Endometrial microvascular endothelial cells (primary cell): ENCODE results near the gene KDSR. TPM values are rescaled to one million over a fixed set of nuclear protein-coding genes. Genes with fewer than 3 reads are reported as not detected.

Experiments
- in situ Hi-C: cut with HindIII; loops from 2 replicates; pipeline ENCODE4 v1.10.0; 2017; ENCODE audit warnings: low sequenced_read_pairs, low pct_unique_long_range_greater_than_20kb; ENCODE audit errors: inconsistent ontology term
- total RNA-seq: library from RNA; depleted of rRNA; stranded (reverse); fragments of >200 nt; gene quantifications from one replicate; pipeline ENCODE4 v1.2.3, GENCODE V29; 2015; ENCODE audit errors: inconsistent ontology term

The KDSR gene, protein sequence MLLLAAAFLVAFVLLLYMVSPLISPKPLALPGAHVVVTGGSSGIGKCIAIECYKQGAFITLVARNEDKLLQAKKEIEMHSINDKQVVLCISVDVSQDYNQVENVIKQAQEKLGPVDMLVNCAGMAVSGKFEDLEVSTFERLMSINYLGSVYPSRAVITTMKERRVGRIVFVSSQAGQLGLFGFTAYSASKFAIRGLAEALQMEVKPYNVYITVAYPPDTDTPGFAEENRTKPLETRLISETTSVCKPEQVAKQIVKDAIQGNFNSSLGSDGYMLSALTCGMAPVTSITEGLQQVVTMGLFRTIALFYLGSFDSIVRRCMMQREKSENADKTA
- 27.7 TPM for total RNA-seq

DNA sequence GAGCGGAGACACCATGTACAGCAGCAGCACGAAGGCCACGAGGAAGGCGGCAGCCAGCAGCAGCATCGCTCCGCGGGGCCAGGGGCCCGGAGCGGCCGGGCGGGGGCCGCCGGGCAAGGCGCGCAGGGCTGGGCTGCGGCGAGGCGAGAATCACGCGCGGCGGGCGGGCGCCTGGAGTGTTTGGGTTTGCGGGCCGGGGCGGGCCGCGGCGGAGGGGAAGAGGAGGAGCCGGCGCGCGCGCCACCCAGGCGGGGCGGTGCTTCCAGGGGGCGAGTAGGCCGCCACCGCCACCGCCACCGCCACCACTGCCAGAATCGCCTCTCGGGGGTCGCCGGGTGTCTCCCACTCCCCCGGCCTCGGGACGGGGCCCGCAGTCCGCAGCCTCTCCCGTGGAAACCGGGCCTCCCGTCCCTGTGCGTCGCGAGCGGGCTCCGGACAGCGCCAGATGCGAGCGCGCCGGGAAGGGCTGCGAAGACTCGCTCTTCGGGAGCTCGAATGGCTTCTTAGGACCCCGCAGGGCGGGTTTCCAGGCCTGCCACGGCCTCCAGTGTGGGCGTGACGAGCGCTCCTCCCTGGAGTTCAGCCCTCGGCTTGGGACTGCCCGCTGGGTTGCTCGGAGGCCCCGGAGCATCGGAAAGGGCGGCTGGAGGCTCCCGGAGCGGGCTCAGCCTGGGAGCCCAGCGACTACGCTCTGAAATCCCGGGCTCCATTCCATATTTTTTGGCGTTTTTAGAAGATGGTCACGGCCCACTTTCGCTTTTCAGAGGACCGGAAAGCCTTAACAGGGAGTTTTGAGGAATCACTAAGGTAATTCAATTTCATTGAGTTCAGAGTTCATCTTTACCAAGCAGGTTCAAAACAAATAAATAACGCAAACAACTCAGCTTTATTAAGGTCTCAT lies at the start of gene KDSR:
Gene KDSR (minus strand): TSS at position 154 of the 901 bp plus-strand sequence. CDS start 88 bp downstream, at position 66.
- in situ Hi-C loops = no loop called here

DNA sequence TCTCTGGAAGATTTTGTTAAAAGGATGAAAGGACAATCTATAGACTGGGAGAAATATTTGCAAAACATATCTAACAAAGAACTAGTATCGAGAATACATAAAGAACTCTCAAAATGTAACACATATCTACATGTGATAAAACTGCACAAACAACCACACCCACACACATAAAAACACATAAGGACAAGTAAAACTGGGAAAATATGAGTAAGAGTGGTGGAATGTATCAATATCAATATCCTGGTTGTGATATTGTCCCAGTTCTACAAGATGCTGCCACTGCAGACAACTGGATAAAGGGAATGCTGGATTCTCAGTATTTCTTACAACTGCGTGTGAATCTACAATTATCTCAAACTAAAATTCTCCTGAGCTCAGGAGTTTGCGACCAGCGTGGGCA lies 45.9 kb upstream of the KDSR start:
- in situ Hi-C loops = no loop called here

DNA sequence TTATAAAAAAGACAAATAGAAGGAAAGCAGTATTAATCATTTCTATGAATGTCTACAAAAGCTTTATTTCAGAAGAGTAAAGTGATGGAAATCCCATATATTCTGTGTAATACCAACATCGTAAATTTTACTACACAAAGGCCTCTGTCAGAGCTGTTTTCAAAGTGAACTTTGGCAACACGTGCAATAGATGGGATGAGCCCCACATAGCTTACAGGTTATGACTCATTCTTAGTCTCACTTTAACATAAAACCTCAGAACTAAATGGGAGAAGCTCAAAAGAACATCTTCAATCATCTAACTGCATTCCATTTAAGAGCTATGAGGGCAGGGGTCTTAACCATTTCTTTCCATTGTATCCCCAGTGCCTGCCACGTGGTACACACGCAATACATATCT lies 43.8 kb upstream of the KDSR start:
- in situ Hi-C loops = no loop called here

DNA sequence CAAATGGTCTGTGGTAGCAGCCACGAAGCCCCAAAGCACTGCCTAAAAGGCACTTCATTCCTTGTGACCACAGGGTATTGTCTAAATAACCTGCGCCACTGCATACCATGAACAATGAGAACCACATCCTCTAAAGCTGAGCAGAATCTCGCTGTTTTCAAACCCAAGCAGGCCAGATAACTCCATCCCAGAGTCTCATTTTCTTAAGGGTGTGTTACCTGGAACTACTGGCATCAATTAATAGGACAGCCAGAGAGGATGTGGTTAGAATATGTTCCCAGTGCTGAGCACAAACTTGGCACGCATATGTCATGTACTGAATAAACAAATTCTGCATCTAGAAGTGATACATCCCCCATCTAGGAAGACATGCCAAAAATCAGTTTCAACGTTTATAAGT lies 42.3 kb upstream of the KDSR start:
- in situ Hi-C loops = no loop called here

DNA sequence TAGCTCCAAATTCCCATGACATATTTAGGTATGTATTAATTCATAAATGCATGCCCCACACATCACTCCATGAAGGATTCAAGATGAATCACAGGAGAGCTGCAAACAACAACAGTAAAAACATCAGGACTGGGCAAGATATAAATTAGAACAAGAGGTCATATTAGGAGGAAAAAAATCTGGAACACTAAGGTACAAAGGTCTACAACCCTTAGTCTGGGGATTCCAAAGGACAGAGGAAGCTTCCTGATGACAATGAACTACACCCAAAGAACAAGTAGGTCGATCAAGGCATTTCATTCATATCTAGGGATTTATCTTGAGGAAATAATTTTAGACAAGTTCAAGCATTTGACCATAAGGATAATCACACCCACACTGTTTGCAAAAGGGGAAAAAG lies 40.7 kb upstream of the KDSR start:
- in situ Hi-C loops = no loop called here

DNA sequence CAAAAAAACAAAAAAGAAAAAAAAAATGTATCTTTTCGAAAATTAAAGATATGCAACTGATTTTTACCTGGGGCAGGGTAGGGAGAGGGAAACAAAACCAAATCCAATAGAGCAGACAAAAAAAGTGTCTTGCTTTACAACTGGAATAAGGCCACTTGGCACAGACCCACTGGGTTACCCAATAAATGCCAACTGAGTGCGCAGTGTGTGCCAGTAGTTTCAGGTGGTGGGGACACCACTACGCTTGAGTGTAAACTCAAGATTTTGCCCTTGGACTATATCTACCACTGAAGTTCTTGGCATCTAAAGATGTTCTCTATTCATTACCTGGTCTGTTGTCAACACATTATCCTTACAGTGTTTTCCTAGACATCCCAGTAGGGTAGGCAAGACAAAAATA lies 39.0 kb upstream of the KDSR start:
- in situ Hi-C loops = no loop called here

DNA sequence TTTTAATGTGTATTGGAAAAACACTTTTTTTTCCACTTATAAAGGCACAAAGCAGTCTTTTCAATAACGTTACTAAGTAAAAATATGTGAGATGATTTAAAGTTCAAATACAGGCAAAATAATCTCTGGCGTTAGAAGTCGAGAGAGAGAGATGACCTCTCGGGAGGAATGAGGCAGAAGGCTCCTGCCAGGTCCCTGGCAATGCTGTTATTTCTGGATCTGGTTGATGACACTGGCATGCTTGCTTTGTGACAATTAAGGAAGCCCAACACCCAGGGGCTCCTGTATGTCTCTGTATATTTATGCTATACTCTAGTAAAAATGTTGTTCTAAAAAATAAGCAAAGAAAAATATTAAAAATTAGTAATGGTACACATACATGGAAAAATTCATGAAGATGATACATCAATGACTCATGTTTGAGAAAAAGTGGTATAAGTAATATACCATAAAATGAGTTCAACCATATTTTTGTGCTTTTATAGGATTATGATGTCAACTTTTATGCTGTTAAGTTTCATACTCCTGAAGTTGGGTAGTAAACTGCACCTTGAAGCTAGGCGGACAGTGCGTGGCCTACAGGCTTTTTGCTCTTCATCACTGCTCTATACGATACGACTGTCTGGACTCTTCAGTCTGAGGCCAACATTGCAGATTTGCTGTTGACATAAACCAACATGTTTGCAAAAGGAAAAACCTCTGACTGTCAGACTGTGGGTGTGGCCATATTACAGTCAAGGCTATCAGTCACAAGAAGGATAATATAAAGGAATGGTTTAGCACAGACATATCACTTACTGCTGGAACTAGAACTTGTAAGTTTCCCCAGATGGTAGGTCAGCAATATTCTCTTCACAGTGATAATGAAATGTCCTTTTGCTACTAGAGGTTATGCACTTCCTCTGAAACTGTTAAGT lies 35.5 kb upstream of the KDSR start:
- in situ Hi-C loops = no loop called here

DNA sequence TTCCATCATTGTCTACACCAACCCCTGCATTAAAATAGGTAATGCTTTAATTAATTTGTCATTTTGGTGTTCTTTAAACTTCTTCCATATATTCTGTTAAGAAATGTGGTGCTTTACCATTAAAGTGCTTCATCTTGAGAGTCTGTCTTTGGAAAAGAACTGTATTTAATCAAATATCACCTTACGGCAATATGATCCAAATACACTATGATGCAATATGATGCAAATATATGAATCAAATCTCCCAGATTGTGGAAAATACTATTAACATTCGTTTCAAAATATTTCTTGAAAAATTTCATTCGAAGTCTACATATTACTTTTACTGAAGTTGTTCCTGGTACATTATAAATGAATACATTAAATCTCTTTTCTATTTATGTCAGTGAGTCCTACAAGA lies 32.3 kb upstream of the KDSR start:
- in situ Hi-C loops = no loop called here

DNA sequence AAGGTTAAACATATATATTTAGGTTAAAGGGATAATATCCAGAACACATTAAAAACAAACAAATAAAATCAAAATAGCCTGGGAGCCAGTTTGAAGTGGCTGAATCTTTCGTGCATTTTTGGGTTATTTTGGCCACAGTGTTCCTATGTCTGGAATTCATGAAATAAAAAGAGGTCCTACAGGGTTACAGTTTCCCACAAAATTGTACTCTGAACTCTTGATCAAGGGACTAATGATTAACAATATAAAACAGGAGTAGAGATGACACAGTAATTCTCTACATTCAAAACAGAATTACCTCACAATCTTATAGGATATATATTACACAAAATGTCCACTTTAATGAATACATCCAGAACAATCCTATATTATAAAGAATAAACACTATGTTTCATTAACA lies 30.3 kb upstream of the KDSR start:
- in situ Hi-C loops = no loop called here

DNA sequence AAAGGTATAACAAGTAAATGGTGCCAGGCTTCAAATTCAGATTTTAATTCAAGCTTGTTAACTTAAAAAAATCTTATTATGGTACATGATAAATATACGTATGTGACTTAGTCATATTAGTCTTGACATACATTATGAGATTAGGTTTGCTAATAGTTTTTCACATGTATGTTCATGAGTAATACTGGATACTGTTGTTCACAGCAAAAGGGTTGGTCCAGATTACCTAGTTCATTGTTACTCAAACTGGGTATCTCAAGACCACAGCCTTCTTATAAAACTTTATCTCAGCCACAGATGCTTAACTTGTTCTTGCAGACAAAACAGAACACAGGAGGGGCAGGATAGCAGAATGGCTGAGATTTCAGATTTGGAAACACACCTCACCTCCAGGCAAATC lies 28.5 kb upstream of the KDSR start:
- in situ Hi-C loops = no loop called here

DNA sequence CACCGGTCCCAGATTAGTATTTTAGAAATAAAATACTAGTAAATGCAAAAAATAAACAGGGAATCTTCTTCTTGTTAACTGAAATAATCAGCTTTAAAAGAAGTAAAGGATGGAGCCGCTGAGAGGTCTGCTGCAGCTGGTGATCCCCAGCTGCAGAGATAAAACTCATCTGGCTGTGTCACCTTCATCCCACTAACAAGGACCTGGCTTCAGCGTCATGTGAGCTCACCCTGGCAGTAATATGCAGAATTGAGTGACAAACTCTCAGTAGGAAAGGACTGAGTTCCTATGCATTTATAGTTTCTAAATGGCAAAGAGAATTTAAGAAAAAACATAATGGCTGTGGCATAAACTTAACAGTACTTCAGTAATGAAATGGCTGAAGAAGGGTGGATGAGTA lies 27.9 kb upstream of the KDSR start:
- in situ Hi-C loops = no loop called here

DNA sequence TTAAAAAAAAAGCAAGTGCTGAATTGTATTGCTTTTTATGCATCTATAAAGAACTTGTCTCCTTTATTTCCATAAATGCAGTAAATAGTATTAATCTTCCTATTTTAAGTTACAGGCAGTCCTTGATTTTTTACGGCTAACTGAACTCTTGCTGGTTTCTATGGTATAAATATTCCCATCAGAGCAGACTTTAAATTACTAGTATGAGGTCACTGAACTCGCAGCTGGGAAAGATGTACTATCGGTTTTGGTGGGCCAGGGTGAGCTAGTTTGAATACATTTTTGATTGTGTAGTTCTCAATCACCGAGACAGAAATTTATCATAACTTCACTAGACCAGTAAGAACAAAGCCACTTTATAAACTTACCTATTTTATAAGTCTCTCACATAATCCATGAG lies 20.9 kb upstream of the KDSR start:
- in situ Hi-C loops = no loop called here

DNA sequence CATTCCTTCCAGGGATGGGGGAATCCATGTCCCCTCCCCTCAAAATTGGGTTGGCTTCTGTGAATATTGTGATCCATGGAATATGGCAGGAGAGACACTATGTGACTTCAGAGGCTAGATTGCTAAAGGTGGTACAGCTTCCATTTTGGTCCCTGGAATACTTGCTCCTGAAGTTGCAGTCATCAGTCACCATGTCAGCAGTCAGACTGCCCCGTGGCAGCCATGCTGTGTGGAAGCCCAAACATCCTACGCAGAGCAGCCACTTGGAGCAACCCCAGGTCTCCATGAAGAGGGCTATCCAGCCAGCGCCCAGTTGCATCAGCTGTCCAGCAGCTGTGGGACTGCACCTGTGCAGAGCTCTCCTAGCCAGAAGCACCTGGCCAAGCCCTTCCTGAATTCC lies 15.8 kb upstream of the KDSR start:
- in situ Hi-C loops = no loop called here

DNA sequence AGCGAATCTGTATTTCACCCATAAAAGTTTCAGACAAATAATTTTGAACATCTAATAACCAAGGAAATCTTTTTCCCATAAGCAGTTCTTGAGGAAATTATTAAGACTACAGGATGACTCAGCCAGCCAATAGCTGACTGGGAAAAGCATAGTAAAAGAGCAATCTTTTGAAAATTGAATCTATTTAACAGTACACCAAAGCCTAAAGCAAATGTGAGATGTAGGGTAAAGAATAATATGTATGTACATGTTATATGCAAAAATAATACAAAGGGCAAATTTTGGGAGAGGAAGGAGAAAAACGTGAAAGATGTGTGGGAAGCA lies 12.6 kb upstream of the KDSR start:
- in situ Hi-C loops = no loop called here

DNA sequence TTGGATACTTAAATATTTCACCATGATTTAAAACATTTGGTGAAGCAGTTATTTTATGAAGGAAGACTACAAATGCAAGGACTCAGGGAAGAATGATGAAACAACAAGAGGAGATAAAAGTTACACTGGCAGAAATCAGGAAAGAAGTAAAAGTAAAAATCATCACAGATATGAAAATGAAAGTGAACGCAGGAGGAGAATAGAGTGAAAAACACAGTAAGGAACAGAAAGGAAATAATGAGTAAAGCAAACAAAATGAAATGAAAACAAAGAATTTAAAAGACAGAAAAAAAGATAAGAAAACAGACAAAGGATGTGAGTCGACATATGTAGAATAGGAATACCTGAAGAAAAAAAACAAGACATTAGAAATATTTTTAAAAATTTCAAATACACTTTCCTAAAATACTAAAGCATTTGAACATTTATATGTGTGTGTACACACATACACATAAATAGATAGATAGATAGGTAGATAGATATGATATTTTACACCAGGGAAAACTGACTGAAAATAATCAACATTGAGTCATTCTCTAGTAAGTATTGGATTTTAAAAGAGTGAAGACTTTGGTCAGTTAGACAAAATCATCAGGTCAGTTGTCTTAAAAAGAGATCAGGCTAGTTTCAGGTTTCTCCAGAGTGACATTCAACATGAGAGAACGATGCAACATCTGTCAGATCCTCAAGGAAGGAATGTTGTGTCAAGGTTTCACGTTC lies 12.1 kb upstream of the KDSR start:
- in situ Hi-C loops = no loop called here

DNA sequence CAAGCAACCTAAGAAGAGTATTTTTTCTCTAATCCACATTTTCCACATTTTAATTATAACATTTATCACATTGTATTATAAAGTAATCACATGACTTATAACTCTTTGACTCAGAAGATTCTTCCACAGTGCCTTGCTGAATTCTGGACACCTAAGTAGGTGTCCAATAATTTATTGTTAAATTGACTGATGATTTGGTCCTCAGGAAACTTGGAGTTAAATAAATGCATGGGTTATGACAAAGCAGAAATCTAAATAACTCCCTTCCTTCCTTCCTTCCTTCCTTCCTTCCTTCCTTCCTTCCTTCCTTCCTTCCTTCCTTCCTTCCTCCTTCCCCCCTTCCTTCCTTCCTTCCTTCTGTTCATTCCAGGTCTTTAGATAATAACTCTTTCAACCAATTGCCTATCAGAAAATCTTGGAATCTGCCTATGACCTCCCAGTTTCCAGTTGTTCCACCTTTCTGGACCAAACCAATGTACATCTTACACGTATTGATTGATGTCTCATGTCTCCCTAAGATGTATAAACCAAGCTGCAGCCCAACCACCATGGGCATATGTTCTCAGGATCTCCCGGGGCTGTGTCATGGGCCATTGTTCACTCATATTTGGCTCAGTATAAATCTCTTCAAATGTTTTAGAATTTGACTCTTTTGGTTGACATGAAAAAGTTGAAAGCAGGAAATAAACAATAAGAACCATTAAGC lies 10.4 kb upstream of the KDSR start:
- in situ Hi-C loops = no loop called here

DNA sequence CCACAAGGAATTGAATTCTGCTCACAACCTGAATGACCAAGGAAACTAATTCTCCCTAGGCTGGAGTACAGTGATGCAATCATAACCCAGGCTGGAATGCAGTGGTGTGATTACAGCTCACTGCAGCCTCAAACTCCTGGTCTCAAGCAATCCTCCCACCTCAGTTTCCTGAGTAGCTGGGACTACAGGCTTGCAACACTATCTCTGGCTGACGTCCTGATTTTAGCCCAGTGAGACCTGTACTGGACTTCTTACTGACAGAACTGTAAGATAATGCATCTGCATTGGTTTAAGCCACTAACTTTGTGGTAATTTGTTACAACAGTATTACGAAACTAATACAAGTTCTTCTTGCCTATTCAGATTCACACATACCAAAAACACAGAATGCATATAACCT lies 9.5 kb upstream of the KDSR start:
- in situ Hi-C loops = no loop called here

DNA sequence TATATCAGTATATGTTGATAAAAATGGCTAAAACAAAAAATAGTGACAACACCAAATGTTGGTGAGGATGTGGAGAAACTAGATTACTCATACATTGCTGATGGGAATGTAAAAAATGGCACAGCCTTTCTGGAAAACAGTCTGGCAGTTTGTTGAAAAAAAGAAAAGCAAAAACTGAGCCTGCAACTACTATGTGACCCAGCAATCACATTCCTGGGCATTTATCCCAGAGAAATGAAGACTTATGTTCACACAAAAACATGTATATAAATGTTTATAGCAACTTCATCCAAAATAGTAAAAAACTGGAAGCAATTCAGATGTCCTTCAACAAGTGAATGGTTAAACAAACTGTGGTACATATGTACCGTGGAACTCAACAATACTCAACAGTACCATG lies 7.5 kb upstream of the KDSR start:
- in situ Hi-C loops = no loop called here
